Motor neuron (in vitro differentiated cells): ENCODE data around the gene TASP1. TPM values are rescaled to one million over a fixed set of nuclear protein-coding genes. Genes with fewer than 3 reads are reported as not detected.
"Not testable (repeated sequence)": the region's sequence is repeated elsewhere in the genome, so short reads cannot be mapped to it uniquely, and the experiment has no call there.

Experiments
- ATAC-seq, 8 experiments: fragments of 200-7000 bp; cut with Tn5 transposase; replicated peaks in 6 of 8; 2 replicates each; pipeline ENCODE4 v1.8.0; 2021; ENCODE audit warnings: mild to moderate bottlenecking in 8 of 8, moderate library complexity in 8 of 8
- H3K27ac ChIP-seq, 2 donors: fragments of 250-450 bp; sonication (Bioruptor Pico); 2 replicates each; pipeline ENCODE4 v1.9.0; 2021; ENCODE audit warnings: antibody characterized with exemption in 2 of 2, mild to moderate bottlenecking in 2 of 2, moderate library complexity in 1 of 2
- H3K4me1 ChIP-seq, 2 donors: fragments of 250-450 bp; sonication (Bioruptor Pico); replicated peaks in 1 of 2; 2 replicates each; pipeline ENCODE4 v1.6.1; 2021; ENCODE audit warnings: antibody characterized with exemption in 2 of 2, mild to moderate bottlenecking in 2 of 2, moderate library complexity in 1 of 2
- H3K4me3 ChIP-seq, 5 donors: fragments of 250-450 bp; sonication (Bioruptor Pico); 2 replicates each; pipeline ENCODE4 v1.9.0; 2021; ENCODE audit warnings: antibody characterized with exemption in 5 of 5, mild to moderate bottlenecking in 5 of 5, moderate library complexity in 4 of 5
- WGBS, 10 experiments: fragments of 450-650 bp; shearing (Covaris generic); methylation state at CpG; one replicate each; pipeline ENCODE4 v1.0.0; 2022; 5-methylcytosine and 5-hydroxymethylcytosine counted together
- in situ Hi-C, 9 experiments: fragments of 400-800 bp; cut with MboI; loops; one replicate each; pipeline ENCODE4 v1.15.0; 2021; ENCODE audit warnings: low sequenced_read_pairs in 9 of 9, low pct_unique_long_range_greater_than_20kb in 2 of 9; ENCODE audit not compliant: unreplicated experiment in 9 of 9
- total RNA-seq, 8 experiments: library from RNA; unstranded; fragments of 300-600 nt; gene quantifications; 2 replicates each; pipeline versions ENCODE4 v1.2.3 to v1.2.4, GENCODE V29; 2022

TASP1 gene
- total RNA-seq, 8 experiments from 2014 or later = 8.7 to 17.4 (median 13.8) TPM

GRCh38 chr20:13665709-13666395 is 27.1 kb upstream of the TASP1 start:
- no peak for ATAC-seq
- Histone ChIP-seq H3K4me1 (no peaks in the 10 kb centered on the region), H3K27ac (no peak overlapping the region), H3K4me3 (no peak overlapping the region)
- in situ Hi-C loops = no loop called here
- 60 to 97% (median 84%) methylated on average over 3 to 7 of the region's 7 CpGs; no CpG with 5 or more reads in 1 of the 10 experiments for WGBS, 10 experiments

- no peak overlapping the region for H3K27ac ChIP-seq
- peak in 1 of 8 experiments; percentile 44 for ATAC-seq
- in situ Hi-C loops = no loop called here
- no peak overlapping the region for H3K4me3 ChIP-seq
- WGBS, 10 experiments = 8 to 100% (median 67%) methylated on average over 1 to 10 of the region's 11 CpGs; no CpG with 5 or more reads in 1 of the 10 experiments
- no peaks in the 10 kb centered on the region for H3K4me1 ChIP-seq
Observed at GRCh38 chr20:13661070-13661685, 22.4 kb upstream of the TASP1 start.

GRCh38 chr20:13659288-13659687 is 20.6 kb upstream of the TASP1 start:
- in situ Hi-C loops = no loop called here
- Histone ChIP-seq H3K27ac (no peak overlapping the region), H3K4me3 (no peak overlapping the region), H3K4me1 (no peaks in the 10 kb centered on the region)
- WGBS, 10 experiments = 68 to 100% (median 96%) methylated on average over 1 to 3 of the region's 3 CpGs; no CpG with 5 or more reads in 1 of the 10 experiments
- ATAC-seq = no peak

GRCh38 chr20:13658060-13658459 is 19.3 kb upstream of the TASP1 start:
- 77 to 100% (median 93%) methylated on average over 2 to 5 of the region's 5 CpGs; no CpG with 5 or more reads in 4 of the 10 experiments for WGBS, 10 experiments
- H3K27ac ChIP-seq, ATAC-seq, H3K4me1 ChIP-seq, H3K4me3 ChIP-seq, in situ Hi-C loops: not testable (repeated sequence)

- Histone ChIP-seq H3K4me3 (no peak overlapping the region), H3K27ac (no peak overlapping the region), H3K4me1 (no peaks in the 10 kb centered on the region)
- no peak for ATAC-seq
- WGBS, 10 experiments = 0 to 90% (median 67%) methylated on average over 1 to 4 of the region's 4 CpGs; no CpG with 5 or more reads in 1 of the 10 experiments
- in situ Hi-C loops = no loop called here
Observed at GRCh38 chr20:13656721-13657368, 18.1 kb upstream of the TASP1 start.

GRCh38 chr20:13654463-13655023 is 15.8 kb upstream of the TASP1 start:
- Histone ChIP-seq H3K27ac (no peak overlapping the region), H3K4me3 (no peak overlapping the region), H3K4me1 (peaks cover 4 to 11% of the 10 kb centered on the region in 2 donors)
- WGBS, 10 experiments = 17 to 100% (median 73%) methylated on average over 1 to 2 of the region's 2 CpGs; no CpG with 5 or more reads in 3 of the 10 experiments
- ATAC-seq = no peak
- in situ Hi-C loops = no loop called here

GRCh38 chr20:13650474-13650873 is 11.7 kb upstream of the TASP1 start:
- WGBS, 10 experiments = 36 to 77% (median 65%) methylated on average over 2 of the region's 2 CpGs; no CpG with 5 or more reads in 3 of the 10 experiments
- H3K4me3 ChIP-seq = no peak overlapping the region
- no peak overlapping the region for H3K27ac ChIP-seq
- in situ Hi-C loops = no loop called here
- H3K4me1 ChIP-seq = peaks cover 10 to 13% of the 10 kb centered on the region in 2 donors
- ATAC-seq = no peak

GRCh38 chr20:13648291-13649228 is 9.8 kb upstream of the TASP1 start:
- no peak for ATAC-seq
- WGBS, 10 experiments = 5 to 100% (median 51%) methylated on average over 1 to 8 of the region's 10 CpGs; no CpG with 5 or more reads in 2 of the 10 experiments
- Histone ChIP-seq H3K4me1 (peaks cover 10 to 13% of the 10 kb centered on the region in 2 donors), H3K4me3 (no peak overlapping the region), H3K27ac (no peak overlapping the region)
- in situ Hi-C loops = no loop called here

- no peak overlapping the region for H3K27ac ChIP-seq
- H3K4me3 ChIP-seq = no peak overlapping the region
- 0 to 100% (median 58%) methylated on average over 2 to 4 of the region's 4 CpGs; no CpG with 5 or more reads in 1 of the 10 experiments for WGBS, 10 experiments
- peaks cover 0 to 3% of the 10 kb centered on the region in 2 donors for H3K4me1 ChIP-seq
- peak in 1 of 8 experiments; percentile 12 for ATAC-seq
- in situ Hi-C loops = no loop called here
Observed at GRCh38 chr20:13644010-13644409, 5.3 kb upstream of the TASP1 start.

GRCh38 chr20:13639150-13639497 is 392 bp upstream of the TASP1 start:
- Histone ChIP-seq H3K27ac (no peak overlapping the region), H3K4me3 (peak overlapping the region; percentile 79 to 96 (median 96)), H3K4me1 (peaks cover 5 to 6% of the 10 kb centered on the region in 2 donors)
- in situ Hi-C loops = no loop called here
- ATAC-seq = peak in 2 of 8 experiments; percentile 11 to 17
- 3 to 50% (median 13%) methylated on average over 3 to 9 of the region's 9 CpGs; no CpG with 5 or more reads in 1 of the 10 experiments for WGBS, 10 experiments

- peaks cover 5 to 6% of the 10 kb centered on the region in 2 donors for H3K4me1 ChIP-seq
- no peak for ATAC-seq
- peak overlapping the region; percentile 67 to 84 for H3K27ac ChIP-seq
- in situ Hi-C loops = no loop called here
- peak overlapping the region; percentile 79 to 96 (median 96) for H3K4me3 ChIP-seq
- 0 to 8% (median 0%) methylated on average over 1 to 7 of the region's 7 CpGs; no CpG with 5 or more reads in 2 of the 10 experiments for WGBS, 10 experiments
Observed at GRCh38 chr20:13638162-13638495, 603 bp downstream of the TASP1 start.

- ATAC-seq = no peak
- 9 to 94% (median 50%) methylated on average over 1 of the region's 1 CpG; no CpG with 5 or more reads in 5 of the 10 experiments for WGBS, 10 experiments
- no peak overlapping the region for H3K27ac ChIP-seq
- H3K4me3 ChIP-seq = no peak overlapping the region
- in situ Hi-C loops = no loop called here
- peaks cover under 1 to 1% of the 10 kb centered on the region in 2 donors for H3K4me1 ChIP-seq
Observed at GRCh38 chr20:13632431-13632830, 6.3 kb downstream of the TASP1 start.
